ENCODE data around the gene NOL4L.

DNA sequence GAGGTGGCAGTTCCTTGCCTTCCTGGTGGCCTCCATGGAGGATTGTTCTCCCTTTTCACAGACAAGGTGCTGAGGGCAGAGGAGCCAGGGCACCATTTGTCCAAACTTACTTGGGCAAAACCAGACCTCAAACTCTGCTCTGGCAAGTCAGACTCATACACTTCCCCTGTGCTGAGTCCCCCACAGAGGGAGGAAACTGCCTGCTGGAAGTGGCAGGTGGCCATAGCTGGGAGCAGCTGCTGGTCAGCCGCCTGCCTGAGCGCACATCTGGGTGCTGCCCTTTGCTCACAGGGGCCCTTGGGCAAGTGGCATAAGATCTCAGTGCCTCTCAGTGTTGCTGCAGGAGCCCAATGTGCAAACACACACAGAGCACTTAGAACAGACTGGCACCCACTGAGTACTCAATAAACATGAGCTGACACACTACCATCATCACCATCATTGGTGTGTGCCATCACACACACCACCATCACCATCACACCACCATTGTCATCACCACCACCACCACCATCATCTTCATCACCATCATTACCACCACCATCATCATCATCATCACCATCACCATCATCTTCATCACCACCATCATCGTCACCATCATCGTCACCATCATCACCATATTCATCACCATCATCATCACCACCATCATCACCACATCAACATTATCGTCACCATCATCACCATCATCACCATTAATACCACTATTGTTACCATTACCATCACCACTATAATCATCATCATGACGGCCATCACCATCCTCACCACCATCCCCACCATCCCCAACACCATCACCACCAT is 17.6 kb downstream of the NOL4L start:
- no peak for TF ChIP-seq POLR2A (IDR thresholded peaks at IDR 0.05; ENCODE audit: low read depth)
- TF ChIP-seq, protein P1, sequence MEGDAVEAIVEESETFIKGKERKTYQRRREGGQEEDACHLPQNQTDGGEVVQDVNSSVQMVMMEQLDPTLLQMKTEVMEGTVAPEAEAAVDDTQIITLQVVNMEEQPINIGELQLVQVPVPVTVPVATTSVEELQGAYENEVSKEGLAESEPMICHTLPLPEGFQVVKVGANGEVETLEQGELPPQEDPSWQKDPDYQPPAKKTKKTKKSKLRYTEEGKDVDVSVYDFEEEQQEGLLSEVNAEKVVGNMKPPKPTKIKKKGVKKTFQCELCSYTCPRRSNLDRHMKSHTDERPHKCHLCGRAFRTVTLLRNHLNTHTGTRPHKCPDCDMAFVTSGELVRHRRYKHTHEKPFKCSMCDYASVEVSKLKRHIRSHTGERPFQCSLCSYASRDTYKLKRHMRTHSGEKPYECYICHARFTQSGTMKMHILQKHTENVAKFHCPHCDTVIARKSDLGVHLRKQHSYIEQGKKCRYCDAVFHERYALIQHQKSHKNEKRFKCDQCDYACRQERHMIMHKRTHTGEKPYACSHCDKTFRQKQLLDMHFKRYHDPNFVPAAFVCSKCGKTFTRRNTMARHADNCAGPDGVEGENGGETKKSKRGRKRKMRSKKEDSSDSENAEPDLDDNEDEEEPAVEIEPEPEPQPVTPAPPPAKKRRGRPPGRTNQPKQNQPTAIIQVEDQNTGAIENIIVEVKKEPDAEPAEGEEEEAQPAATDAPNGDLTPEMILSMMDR (IDR thresholded peaks at IDR 0.05) = no peak
- no peak for TF ChIP-seq EP300 (IDR thresholded peaks at IDR 0.05)
